HG02610 (cell line): ENCODE measurements around the gene TPSD1.
"Not testable (repeated sequence)": the region's sequence is repeated elsewhere in the genome, so short reads cannot be mapped to it uniquely, and the experiment has no call there.

ENCODE experiments used
- ATAC-seq: cut with Tn5 transposase; IDR thresholded peaks from one replicate; pipeline ENCODE4 v1.9.1; 2021; ENCODE audit warnings: mild to moderate bottlenecking, moderate library complexity; ENCODE audit not compliant: unreplicated experiment

Gene TPSD1

DNA sequence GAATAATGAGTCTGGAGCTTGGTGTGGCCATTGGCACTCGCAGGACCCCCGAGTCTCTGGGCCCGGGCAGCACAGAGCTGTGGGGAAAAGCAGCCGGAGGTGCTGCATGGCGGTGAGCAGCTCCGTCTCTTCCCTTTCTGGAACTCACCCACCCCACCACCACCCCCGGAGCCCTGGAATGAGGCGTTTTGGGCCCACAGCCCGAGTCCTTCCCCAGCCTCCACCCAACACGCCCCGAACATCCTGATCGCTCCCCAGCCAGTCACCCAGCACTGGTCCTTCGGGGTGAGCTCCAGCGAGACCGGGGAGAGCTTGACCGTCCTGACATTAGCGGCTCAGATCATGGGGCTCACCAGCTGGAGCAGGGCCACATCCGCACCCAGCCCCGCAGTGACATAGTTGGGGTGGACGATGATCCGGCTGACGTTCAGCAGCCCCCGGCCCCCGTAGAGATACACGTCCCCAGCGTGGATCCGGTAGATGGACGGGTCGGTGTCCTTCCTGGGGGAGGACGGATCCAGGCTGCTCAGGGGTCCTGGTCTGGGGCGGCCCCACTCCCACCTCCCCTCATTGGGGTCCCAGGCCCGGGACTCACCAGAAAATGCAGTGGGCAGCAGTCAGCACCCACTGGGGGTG lies 6.5 kb downstream of the TPSD1 start:
- ATAC-seq = no peak

GRCh38 chr16:1262846-1263221 lies 7.0 kb downstream of the TPSD1 start:
- ATAC-seq = no peak

DNA sequence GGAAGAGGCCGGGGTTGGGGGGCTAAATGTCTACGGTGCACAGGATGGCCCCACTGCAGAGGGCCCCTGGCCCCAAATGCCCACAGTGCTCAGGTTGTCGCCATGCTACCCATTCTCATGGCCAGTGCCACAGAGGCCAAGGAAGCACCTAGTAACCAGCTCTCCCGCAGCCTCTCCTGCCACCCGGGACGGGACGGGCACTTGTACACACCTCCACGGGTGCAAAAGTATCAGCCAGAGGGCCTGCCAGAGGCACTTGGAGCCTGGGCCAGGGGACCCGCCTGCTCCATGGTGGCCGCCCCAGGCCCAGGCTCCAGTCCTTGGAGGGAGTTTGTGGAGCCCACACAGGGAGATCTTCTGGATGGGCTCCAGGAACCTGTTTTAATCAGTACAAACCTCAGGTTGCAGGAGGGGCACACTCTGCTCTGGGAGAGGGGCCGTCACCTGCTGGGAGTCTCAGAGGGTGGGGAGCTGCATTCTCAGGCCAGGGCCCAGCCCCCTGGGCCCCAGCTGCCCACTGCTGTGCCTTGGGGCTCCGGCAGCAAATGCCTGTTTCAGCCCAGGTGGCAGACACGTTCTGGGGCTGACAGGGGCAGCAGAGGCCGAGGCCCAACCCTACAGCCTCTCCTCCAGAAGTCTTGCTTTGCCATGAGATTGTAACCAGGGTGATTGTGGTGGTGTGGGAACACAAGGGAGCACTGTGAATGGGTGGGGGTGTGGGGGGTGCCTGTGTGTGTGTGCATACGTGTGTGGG lies 7.9 kb downstream of the TPSD1 start:
- no peak for ATAC-seq

DNA sequence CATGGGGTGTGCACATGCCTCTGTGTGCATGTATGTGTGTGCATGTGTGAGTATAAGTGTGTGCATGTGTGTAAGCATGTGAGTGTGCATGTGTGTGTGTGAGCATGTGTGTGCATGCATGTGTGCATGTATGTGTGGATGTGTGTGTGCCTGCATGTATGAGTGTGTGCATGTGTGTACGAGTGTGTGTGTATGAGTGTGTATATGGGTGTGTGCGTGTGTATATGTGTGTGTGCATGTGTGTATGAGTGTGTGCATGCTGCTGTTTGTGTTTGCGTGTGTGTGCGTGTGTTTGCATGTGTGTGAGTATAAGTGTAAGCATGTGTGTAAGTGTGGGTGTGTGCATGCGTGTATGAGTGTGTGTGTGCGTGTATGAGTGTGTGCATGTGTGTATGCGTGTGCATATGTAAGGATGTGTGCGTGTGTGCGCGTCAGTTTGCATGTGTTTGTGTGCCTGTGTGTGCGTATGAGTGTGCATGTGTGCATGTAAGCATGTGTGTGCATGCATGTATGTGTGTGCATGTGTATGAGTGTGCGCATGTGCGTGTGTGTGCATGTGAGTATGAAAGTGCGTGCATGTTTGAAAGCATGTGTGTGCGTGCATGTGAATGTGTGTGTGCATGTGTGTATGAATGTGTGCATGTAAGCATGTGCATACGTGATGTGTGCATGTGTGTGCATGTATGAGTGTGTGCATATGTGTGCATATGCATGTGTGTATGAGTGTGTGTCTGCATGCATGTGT lies 8.6 kb downstream of the TPSD1 start:
- ATAC-seq = no peak

DNA sequence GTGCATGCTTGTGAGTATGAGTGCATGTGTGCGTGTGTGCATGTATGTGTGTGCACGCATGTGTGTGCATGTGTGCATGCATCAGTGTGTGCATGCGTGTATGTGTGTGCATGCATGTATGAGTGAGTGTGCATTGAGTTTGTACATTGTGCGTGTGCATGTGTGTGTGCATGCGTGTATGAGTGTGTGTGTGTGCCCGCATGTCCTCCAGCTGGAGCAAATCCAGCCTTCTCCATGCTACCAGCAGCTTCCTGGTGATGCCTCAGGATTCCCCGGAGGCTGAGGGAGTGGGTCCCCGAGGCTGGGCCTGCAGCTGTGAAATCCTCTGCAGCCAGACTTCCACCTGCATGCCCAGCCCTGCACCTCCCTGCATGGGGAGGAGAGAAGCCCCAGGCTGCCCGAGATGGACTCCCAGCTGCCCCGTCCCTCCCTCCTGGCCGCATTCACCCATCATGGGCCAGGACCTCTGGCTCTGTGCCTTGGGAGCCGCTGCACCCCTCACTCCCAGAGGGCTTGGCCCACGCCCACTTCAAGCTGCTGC lies 9.3 kb downstream of the TPSD1 start:
- ATAC-seq = no peak

GRCh38 chr16:1265826-1266225 lies 10.0 kb downstream of the TPSD1 start:
- no peak for ATAC-seq

- ATAC-seq = not testable (repeated sequence)
Observed at GRCh38 chr16:1269418-1269817, 13.5 kb downstream of the TPSD1 start.

DNA sequence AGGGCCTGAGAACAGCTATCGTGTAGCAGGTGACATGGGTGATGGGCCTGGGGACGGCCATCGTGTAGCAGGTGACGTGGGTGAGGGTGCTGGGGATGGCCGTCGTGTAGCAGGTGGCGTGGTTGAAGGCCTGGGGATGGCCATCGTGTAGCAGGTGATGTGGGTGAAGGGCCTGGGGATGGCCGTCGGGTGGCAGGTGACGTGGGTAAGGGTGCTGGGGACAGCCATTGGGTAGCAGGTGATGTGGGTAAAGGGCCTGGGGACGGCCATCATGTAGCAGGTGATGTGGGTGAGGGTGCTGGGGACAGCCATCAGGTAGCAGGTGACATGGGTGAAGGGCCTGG lies 15.5 kb downstream of the TPSD1 start:
- no peak for ATAC-seq

- ATAC-seq = not testable (repeated sequence)
Observed at GRCh38 chr16:1271724-1272413, 16.0 kb downstream of the TPSD1 start.

GRCh38 chr16:1272453-1273198 lies 16.8 kb downstream of the TPSD1 start:
- ATAC-seq = no peak

- no peak for ATAC-seq
Observed at GRCh38 chr16:1273816-1274215, 17.9 kb downstream of the TPSD1 start.

GRCh38 chr16:1274767-1275166 lies 18.9 kb downstream of the TPSD1 start:
- ATAC-seq = no peak

DNA sequence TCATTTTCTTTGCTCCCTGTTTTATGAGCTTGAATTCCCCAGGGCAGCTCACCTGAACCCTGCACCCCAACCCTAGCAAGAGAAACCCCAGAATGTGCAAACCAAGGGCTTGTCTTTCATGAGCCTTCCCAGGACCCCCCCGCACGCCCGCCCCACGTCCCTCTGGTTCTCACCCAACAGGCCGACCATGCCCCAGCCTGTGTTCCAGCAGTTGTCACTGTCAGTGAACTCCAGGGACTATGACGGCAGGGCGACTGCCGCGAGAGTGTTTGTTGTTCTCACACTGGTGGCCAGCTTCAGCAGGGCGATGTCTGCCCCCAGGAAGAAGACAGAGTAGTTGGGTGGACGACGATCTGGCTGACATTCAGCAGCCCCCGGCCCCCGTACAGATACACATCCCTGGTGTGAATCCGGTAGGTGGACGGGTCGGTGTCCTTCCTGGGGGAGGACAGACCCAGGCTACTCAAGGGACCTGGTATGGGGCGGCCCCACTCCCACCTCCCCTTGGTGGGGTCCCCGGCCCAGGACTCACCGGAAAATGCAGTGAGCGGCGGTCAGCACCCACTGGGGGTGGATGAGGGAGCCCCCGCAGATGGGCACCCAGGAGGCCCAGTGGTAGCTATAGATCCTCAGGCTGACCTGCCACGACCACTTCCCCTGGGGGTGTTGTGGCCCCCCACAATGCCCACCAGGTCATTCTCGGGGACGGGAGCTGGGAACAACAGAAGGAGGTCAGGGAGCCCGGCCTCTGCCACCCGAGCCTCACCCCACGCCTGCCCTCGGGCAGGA lies 20.1 kb downstream of the TPSD1 start:
- no peak for ATAC-seq

- ATAC-seq = no peak
Observed at GRCh38 chr16:1276580-1276878, 20.7 kb downstream of the TPSD1 start.

DNA sequence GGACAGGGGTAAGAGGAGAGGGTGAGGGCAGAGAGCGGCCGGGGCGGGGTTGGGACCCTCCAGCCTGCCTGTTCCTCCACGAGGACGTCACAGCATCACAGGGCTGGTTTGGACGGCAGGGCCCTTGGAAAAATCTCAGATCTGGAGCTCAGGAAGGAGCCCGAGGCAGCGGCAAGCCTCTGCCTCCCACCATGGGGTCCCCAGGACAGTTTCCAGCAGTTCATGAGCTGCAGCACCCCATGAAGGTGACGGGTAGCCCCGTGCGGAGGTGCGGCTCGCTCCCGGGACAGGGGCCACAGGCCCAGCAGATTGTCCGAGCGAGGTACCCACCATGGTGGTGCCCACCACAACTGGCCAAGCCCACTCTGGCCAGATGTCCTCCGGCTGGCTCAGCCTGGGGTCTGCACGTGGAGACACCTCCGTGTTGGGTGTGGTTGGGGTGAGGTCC lies 21.3 kb downstream of the TPSD1 start:
- ATAC-seq = no peak

DNA sequence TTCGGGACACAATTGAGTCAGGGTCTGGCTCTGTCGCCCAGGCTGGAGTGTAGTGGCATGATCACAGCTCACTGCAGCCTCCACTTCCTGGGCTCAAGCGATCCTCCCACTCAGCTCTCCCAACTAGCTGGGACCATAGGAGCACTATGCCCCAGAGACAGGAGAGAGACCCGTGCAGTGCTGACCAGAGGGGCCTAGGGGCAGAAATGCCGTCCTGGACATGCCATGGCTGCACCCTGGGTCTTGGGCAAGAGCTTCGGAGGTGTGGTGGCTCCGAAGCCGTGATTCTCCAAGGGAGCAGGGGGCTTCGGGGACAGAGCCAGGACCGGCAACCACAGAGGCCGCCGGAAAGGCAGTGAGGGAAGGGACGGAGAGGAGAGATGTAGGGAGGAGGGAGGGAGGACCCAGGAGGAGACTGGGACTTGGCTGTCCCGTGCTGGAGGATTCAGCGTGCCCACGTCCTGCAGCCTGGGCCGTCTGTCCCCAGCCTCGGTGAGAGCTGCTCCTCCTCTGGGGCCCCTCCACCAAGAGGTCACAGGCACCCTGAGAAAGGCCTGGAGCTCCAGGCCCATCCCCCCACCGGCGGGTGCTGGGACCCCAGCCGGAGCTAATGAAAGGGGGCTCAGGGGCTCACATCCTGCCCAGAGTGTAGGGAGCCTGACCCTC lies 21.9 kb downstream of the TPSD1 start:
- no peak for ATAC-seq

DNA sequence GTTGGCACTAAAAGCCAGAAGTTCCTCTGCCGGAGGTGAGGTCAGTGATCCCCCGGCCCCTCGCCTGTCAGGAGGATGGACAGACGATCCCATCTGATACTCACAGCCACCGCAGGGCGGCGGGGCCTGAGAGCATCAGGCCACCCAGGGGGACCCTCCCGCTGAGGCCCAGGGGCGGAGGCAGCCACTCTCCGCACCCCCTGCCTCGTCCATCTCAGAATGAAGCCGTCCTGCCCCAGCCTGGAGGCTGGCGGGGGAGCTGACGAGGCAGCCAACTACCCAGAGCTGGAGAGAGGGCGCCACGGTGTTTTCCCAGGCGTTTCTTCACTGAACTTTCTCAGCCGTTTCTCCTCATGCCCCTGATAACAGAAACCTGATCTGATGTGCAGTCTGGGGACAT lies 22.6 kb downstream of the TPSD1 start:
- ATAC-seq = no peak

DNA sequence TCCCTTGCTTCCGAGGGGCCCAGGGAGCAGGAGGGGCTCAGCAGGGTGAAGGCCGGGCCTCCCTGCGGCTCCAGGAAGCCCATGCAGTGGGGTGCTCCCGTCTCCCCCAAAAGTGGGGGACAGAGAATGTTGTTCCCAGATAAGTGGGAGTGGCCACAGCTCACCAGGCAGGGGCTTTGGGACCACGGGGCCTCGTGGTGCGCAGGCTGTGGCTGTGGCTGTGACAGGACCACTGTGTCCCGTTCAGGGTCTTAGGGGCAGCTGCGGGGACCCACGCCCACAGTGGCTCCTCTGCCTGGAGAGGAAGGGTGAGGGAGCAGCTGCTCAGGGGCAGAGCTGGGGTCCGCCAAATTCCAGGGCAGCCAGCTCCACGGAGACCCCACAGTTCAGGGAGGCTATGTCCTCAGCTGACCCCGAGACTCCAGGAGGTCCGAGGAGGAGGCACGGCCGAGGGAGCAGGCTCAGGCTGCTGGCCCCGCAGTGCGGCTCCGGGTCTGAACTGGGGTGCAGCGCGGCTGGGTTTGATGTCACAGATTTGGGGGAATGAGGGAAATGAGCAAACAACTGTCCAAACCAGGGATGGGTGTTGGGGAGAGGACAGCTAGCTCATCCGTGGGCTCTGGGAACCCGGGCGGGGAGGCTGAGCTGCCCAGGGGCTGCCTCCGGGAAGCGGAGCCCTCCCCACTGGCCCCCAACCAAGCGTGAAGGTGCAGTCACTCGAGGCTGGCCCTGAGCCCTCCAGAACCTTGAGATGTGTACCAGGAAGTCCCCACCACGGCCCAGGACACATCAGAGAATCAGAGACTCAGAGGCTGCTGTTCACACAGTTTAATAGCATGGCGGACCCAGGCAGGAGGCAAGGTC lies 23.4 kb downstream of the TPSD1 start:
- ATAC-seq = no peak
